ENCODE measurements around the gene TRHDE.

GRCh38 chr12:72295101-72295500, 22.9 kb downstream of the TRHDE start:
- TF ChIP-seq CTCF (IDR thresholded peaks at IDR 0.05) (no peak), POLR2A (IDR thresholded peaks at IDR 0.05) (no peak)
